Esophagus mucosa (tissue), 1 donor: Measurements from ENCODE around the gene CMTM1. TPM values are rescaled to one million over a fixed set of nuclear protein-coding genes. Genes with fewer than 3 reads are reported as not detected.
A peak's percentile ranks its signal among the peaks of the same experiment; 100 is the strongest.

Source experiments
- ATAC-seq: fragments of 200-7000 bp; cut with Tn5 transposase; one replicate; pipeline ENCODE4 v1.9.1; 2020
- total RNA-seq: library from RNA; stranded (reverse); gene quantifications from one replicate; pipeline ENCODE4 v1.2.4, GENCODE V29; 2023
- donor health status: DM: yes; HTN: yes; CAD: no.

Gene CMTM1
- total RNA-seq, 1 donor from 2014 or later: 0.60 TPM

- peak; percentile 19 for ATAC-seq
Measured at GRCh38 chr16:66539623-66540469, 26.4 kb upstream of the CMTM1 start.

- no peak for ATAC-seq
Measured at GRCh38 chr16:66541388-66542355, 24.6 kb upstream of the CMTM1 start.

- ATAC-seq: no peak
Measured at GRCh38 chr16:66542396-66542795, 23.8 kb upstream of the CMTM1 start.

- ATAC-seq: no peak
Measured at GRCh38 chr16:66543541-66543940, 22.7 kb upstream of the CMTM1 start.

GRCh38 chr16:66544016-66544757 lies 22.1 kb upstream of the CMTM1 start:
- ATAC-seq: no peak

- no peak for ATAC-seq
Measured at GRCh38 chr16:66547101-66547989, 18.9 kb upstream of the CMTM1 start.

- no peak for ATAC-seq
Measured at GRCh38 chr16:66548068-66548467, 18.2 kb upstream of the CMTM1 start.

- no peak for ATAC-seq
Measured at GRCh38 chr16:66548868-66549267, 17.4 kb upstream of the CMTM1 start.

- ATAC-seq: peak; percentile 46
Measured at GRCh38 chr16:66549284-66550131, 16.7 kb upstream of the CMTM1 start, which contains the start of gene TK2. TSS of gene TK2 (minus strand) at chr16:66550122. CDS start at chr16:66550061, 61 bp downstream.

- peak; percentile 31 for ATAC-seq
Measured at GRCh38 chr16:66551348-66551759, 14.9 kb upstream of the CMTM1 start.

- no peak for ATAC-seq
Measured at GRCh38 chr16:66551788-66552285, 14.4 kb upstream of the CMTM1 start.

GRCh38 chr16:66552286-66553177 lies 13.7 kb upstream of the CMTM1 start, which contains the start of gene CKLF:
TSS of gene CKLF (plus strand) at chr16:66552576. CDS start at chr16:66552716, 140 bp downstream.
- ATAC-seq: peak; percentile 85

- ATAC-seq: no peak
Measured at GRCh38 chr16:66553223-66553622, 13.0 kb upstream of the CMTM1 start.

GRCh38 chr16:66554021-66554420 lies 12.2 kb upstream of the CMTM1 start:
- no peak for ATAC-seq

GRCh38 chr16:66554495-66554894 lies 11.7 kb upstream of the CMTM1 start:
- no peak for ATAC-seq

- ATAC-seq: no peak
Measured at GRCh38 chr16:66560107-66560506, 6.1 kb upstream of the CMTM1 start.

GRCh38 chr16:66561381-66562080 lies 4.7 kb upstream of the CMTM1 start:
- ATAC-seq: no peak

GRCh38 chr16:66562409-66562808 lies 3.8 kb upstream of the CMTM1 start:
- ATAC-seq: no peak
